A673 (cell line): Measurements from ENCODE around the gene PERM1.

Experiments used
- EZH2 ChIP-seq: fragments of 200-600 bp; sonication (generic); IDR thresholded peaks from 2 replicates; pipeline ENCODE4 v1.6.1; 2017; ENCODE audit warnings: borderline replicate concordance, low read depth, mild to moderate bottlenecking, mixed read lengths, antibody characterized with exemption, low read length; ENCODE audit not compliant: poor library complexity, severe bottlenecking
- TF ChIP-seq, protein P1 (sequence below): fragments of 300-800, 200-600 bp; sonication (generic); conservative IDR thresholded peaks from 2 replicates; pipeline ENCODE4 v1.5.1; 2017; ENCODE audit warnings: low read depth, mild to moderate bottlenecking, antibody characterized with exemption, low read length, moderate library complexity, mixed read lengths

DNA sequence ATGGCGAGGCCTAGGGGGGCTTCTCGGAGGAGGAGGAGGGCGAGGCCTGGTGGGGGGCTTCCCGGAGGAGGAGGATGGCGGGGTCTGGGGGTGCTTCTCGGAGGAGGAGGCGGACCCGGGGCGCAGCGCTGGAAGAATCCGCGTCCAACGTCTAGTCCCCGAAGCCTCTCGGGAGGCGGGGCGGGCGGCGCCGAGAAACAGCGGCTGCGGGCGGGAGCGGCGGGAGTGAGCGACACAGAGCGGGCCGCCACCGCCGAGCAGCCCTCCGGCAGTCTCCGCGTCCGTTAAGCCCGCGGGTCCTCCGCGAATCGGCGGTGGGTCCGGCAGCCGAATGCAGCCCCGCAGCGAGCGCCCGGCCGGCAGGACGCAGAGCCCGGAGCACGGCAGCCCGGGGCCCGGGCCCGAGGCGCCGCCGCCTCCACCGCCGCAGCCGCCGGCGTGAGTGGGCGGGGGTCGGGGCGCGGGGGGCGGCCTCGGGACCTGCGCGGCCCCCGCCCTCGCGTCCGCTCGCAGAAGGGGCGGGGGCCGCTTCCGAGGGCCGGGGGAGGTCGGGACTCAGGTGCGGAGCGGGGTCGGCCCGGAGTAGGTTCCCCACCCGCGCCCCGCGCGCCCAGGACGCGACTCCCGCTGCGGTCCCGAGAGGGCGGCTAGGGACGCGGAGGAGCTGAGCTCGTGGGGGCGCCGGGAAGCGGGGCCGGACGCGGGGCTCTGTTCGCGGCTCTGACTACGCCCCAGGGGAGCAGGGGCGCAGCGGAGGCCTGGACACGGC, 21.3 kb downstream of the PERM1 start, which contains the start of gene KLHL17:
- TF ChIP-seq, protein P1, sequence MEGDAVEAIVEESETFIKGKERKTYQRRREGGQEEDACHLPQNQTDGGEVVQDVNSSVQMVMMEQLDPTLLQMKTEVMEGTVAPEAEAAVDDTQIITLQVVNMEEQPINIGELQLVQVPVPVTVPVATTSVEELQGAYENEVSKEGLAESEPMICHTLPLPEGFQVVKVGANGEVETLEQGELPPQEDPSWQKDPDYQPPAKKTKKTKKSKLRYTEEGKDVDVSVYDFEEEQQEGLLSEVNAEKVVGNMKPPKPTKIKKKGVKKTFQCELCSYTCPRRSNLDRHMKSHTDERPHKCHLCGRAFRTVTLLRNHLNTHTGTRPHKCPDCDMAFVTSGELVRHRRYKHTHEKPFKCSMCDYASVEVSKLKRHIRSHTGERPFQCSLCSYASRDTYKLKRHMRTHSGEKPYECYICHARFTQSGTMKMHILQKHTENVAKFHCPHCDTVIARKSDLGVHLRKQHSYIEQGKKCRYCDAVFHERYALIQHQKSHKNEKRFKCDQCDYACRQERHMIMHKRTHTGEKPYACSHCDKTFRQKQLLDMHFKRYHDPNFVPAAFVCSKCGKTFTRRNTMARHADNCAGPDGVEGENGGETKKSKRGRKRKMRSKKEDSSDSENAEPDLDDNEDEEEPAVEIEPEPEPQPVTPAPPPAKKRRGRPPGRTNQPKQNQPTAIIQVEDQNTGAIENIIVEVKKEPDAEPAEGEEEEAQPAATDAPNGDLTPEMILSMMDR, result no peak
- no peak for TF ChIP-seq EZH2
